ENCODE data around the gene FUZ. TPM values are rescaled to one million over a fixed set of nuclear protein-coding genes. Genes with fewer than 3 reads are reported as not detected.
A peak's percentile ranks its signal among the peaks of the same experiment; 100 is the strongest.

The FUZ gene
- total RNA-seq, 1 experiment from 2014 or later, result 13.9 TPM

- Histone ChIP-seq H3K4me1 (ENCODE audit: control insufficient read depth, insufficient read depth, low read length) (peaks cover 7% of the 10 kb centered on the region; the same call in 1 of the 2 replicates), H3K9me3 (ENCODE audit: control insufficient read depth, insufficient read depth, low read depth, low read length) (no peaks in the 10 kb centered on the region), H3K4me3 (ENCODE audit: low read depth in 2 of 2, low read length in 2 of 2) (peak within 1 kb of the TSS; percentile 92 to 95), H3K27ac (ENCODE audit: low read length) (peak within 1 kb of the TSS; percentile 89), H3K27me3 (ENCODE audit: control insufficient read depth, insufficient read depth, low read length) (no peaks in the 10 kb centered on the region), H3K36me3 (ENCODE audit: control insufficient read depth, insufficient read depth, low read length) (no peaks in the 10 kb centered on the region; the same call in 1 of the 2 replicates)
- TF ChIP-seq, protein P1, sequence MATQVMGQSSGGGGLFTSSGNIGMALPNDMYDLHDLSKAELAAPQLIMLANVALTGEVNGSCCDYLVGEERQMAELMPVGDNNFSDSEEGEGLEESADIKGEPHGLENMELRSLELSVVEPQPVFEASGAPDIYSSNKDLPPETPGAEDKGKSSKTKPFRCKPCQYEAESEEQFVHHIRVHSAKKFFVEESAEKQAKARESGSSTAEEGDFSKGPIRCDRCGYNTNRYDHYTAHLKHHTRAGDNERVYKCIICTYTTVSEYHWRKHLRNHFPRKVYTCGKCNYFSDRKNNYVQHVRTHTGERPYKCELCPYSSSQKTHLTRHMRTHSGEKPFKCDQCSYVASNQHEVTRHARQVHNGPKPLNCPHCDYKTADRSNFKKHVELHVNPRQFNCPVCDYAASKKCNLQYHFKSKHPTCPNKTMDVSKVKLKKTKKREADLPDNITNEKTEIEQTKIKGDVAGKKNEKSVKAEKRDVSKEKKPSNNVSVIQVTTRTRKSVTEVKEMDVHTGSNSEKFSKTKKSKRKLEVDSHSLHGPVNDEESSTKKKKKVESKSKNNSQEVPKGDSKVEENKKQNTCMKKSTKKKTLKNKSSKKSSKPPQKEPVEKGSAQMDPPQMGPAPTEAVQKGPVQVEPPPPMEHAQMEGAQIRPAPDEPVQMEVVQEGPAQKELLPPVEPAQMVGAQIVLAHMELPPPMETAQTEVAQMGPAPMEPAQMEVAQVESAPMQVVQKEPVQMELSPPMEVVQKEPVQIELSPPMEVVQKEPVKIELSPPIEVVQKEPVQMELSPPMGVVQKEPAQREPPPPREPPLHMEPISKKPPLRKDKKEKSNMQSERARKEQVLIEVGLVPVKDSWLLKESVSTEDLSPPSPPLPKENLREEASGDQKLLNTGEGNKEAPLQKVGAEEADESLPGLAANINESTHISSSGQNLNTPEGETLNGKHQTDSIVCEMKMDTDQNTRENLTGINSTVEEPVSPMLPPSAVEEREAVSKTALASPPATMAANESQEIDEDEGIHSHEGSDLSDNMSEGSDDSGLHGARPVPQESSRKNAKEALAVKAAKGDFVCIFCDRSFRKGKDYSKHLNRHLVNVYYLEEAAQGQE (IDR thresholded peaks at IDR 0.05; ENCODE audit: insufficient read depth in 1 of 2, low read depth in 2 of 2, low read length in 1 of 2), result no peak
- TF ChIP-seq TCF7L2 (IDR thresholded peaks at IDR 0.05; ENCODE audit: low read depth, low read length) (no peak), SIN3A (IDR thresholded peaks at IDR 0.05; ENCODE audit: borderline replicate concordance, insufficient read depth, low read depth, low read length) (0 out of 2 replicates have a peak, but pooled peaks have one; percentile 36), POLR2AphosphoS5 (IDR thresholded peaks at IDR 0.05; ENCODE audit: low read depth, low read length) (peak; percentile 48)
- TF ChIP-seq, protein P2, sequence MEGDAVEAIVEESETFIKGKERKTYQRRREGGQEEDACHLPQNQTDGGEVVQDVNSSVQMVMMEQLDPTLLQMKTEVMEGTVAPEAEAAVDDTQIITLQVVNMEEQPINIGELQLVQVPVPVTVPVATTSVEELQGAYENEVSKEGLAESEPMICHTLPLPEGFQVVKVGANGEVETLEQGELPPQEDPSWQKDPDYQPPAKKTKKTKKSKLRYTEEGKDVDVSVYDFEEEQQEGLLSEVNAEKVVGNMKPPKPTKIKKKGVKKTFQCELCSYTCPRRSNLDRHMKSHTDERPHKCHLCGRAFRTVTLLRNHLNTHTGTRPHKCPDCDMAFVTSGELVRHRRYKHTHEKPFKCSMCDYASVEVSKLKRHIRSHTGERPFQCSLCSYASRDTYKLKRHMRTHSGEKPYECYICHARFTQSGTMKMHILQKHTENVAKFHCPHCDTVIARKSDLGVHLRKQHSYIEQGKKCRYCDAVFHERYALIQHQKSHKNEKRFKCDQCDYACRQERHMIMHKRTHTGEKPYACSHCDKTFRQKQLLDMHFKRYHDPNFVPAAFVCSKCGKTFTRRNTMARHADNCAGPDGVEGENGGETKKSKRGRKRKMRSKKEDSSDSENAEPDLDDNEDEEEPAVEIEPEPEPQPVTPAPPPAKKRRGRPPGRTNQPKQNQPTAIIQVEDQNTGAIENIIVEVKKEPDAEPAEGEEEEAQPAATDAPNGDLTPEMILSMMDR (IDR thresholded peaks at IDR 0.05), result no peak
- BruUV-seq (replicated peaks), result no TSS peak
- DNase-seq (ENCODE audit: low read depth, low spot score), result peak; percentile 73
- ChIA-PET CTCF (interaction anchor here (0.7 kb wide), 1 partner anchor 23 kb away, joined by 4 read pairs; no protein-coding TSS in a partner anchor), POLR2A (interaction anchor here (0.6 to 0.7 kb wide), 4 partner anchors 27 to 206 kb away, joined by 3 to 9 read pairs (median 4); no protein-coding TSS in a partner anchor)
- intact Hi-C loops (cut with micrococcal nuclease; ENCODE audit: unreplicated experiment), result no loop called here
- peak; percentile 84 for ATAC-seq
- in situ Hi-C loops (cut with HindIII; ENCODE audit: low pct_unique_long_range_greater_than_20kb, low sequenced_read_pairs), result no loop called here
These were observed 5.0 kb upstream of the FUZ start, which contains the start of gene MED25 for GRCh38 chr19:49817964-49818648. Gene MED25 (plus strand): TSS chr19:49818289. CDS start chr19:49818342, 53 bp downstream.

GRCh38 chr19:49816590-49816989 is 3.5 kb upstream of the FUZ start:
- in situ Hi-C loops (cut with HindIII; ENCODE audit: low pct_unique_long_range_greater_than_20kb, low sequenced_read_pairs) (no loop called here), intact Hi-C loops (cut with micrococcal nuclease; ENCODE audit: unreplicated experiment) (no loop called here)
- no peak for DNase-seq (ENCODE audit: low read depth, low spot score)
- TF ChIP-seq, protein P1 (IDR thresholded peaks at IDR 0.05; ENCODE audit: insufficient read depth in 1 of 2, low read depth in 2 of 2, low read length in 1 of 2), result no peak
- no peak for TF ChIP-seq POLR2AphosphoS5 (IDR thresholded peaks at IDR 0.05; ENCODE audit: low read depth, low read length)
- TF ChIP-seq SIN3A (IDR thresholded peaks at IDR 0.05; ENCODE audit: borderline replicate concordance, insufficient read depth, low read depth, low read length), result no peak
- TF ChIP-seq TCF7L2 (IDR thresholded peaks at IDR 0.05; ENCODE audit: low read depth, low read length), result no peak
- TF ChIP-seq, protein P2 (IDR thresholded peaks at IDR 0.05), result no peak
- Histone ChIP-seq H3K9me3 (ENCODE audit: control insufficient read depth, insufficient read depth, low read depth, low read length) (no peaks in the 10 kb centered on the region), H3K4me1 (ENCODE audit: control insufficient read depth, insufficient read depth, low read length) (peaks cover 7% of the 10 kb centered on the region), H3K27me3 (ENCODE audit: control insufficient read depth, insufficient read depth, low read length) (no peaks in the 10 kb centered on the region), H3K4me3 (ENCODE audit: low read depth in 2 of 2, low read length in 2 of 2) (peak overlapping the region in 1 of 2 experiments; percentile 92; a peak in 1 of 4 replicates), H3K27ac (ENCODE audit: low read length) (no peak overlapping the region; the same call in 1 of the 2 replicates), H3K36me3 (ENCODE audit: control insufficient read depth, insufficient read depth, low read length) (no peaks in the 10 kb centered on the region; the same call in 1 of the 2 replicates)
- POLR2A ChIA-PET, result no interaction called here
- ATAC-seq, result no peak
- CTCF ChIA-PET, result no interaction called here
- BruUV-seq (replicated peaks), result no TSS peak
